Left renal cortex interstitium (tissue), 4 donors: ENCODE data around the gene TP53TG3. TPM values are rescaled to one million over a fixed set of nuclear protein-coding genes. Genes with fewer than 3 reads are reported as not detected.
"Not testable (repeated sequence)": the region's sequence is repeated elsewhere in the genome, so short reads cannot be mapped to it uniquely, and the experiment has no call there.

Source experiments
- DNase-seq, 4 donors: peaks; one replicate each; pipeline ENCODE4 v3.0.0-alpha.2; 2013; ENCODE audit warnings: low read depth in 4 of 4, low spot score in 2 of 4, missing footprints in 1 of 4
- polyA plus RNA-seq, 4 donors: library from polyadenylated mRNA; unstranded; fragments of 120-200 nt; gene quantifications; one replicate each; pipeline ENCODE4 v1.2.1, GENCODE V29; 2013; ENCODE audit not compliant: insufficient read length in 4 of 4

Gene TP53TG3
- polyA plus RNA-seq, result not detected

- not testable (repeated sequence) for DNase-seq
Measured at GRCh38 chr16:32676065-32676464, at the start of gene TP53TG3. TP53TG3 (minus strand) TSS chr16:32676165; CDS start chr16:32676097, 68 bp downstream.

- not testable (repeated sequence) for DNase-seq
Measured at GRCh38 chr16:32650876-32651275, 25.1 kb downstream of the TP53TG3 start.

GRCh38 chr16:32647562-32647961, 28.4 kb downstream of the TP53TG3 start:
- not testable (repeated sequence) for DNase-seq

- DNase-seq, result not testable (repeated sequence)
Measured at GRCh38 chr16:32646780-32647179, 29.2 kb downstream of the TP53TG3 start.

- not testable (repeated sequence) for DNase-seq
Measured at GRCh38 chr16:32646177-32646576, 29.8 kb downstream of the TP53TG3 start.

- not testable (repeated sequence) for DNase-seq
Measured at GRCh38 chr16:32645278-32645908, 30.6 kb downstream of the TP53TG3 start.

- DNase-seq, result not testable (repeated sequence)
Measured at GRCh38 chr16:32644715-32645114, 31.2 kb downstream of the TP53TG3 start.

GRCh38 chr16:32637614-32638013, 38.4 kb downstream of the TP53TG3 start:
- DNase-seq, result not testable (repeated sequence)

- not testable (repeated sequence) for DNase-seq
Measured at GRCh38 chr16:32632096-32632495, 43.9 kb downstream of the TP53TG3 start.
